ENCODE data around the gene MTMR11.
"Not testable (repeated sequence)": the region's sequence is repeated elsewhere in the genome, so short reads cannot be mapped to it uniquely, and the experiment has no call there.

Gene MTMR11

GRCh38 chr1:149899460-149900284 is 37.0 kb downstream of the MTMR11 start, which contains the start of gene BOLA1:
Gene BOLA1, plus strand, starts transcription at chr1:149899568. Its CDS starts 492 bp downstream, at chr1:149900060.
- DNase-seq (ENCODE audit: low read depth): no peak

GRCh38 chr1:149896575-149896974 is 40.1 kb downstream of the MTMR11 start:
- no peak for DNase-seq (ENCODE audit: low read depth)

GRCh38 chr1:149888999-149889289 is 47.7 kb downstream of the MTMR11 start:
- DNase-seq (ENCODE audit: low read depth): no peak

- no peak for DNase-seq (ENCODE audit: low read depth)
Measured at GRCh38 chr1:149888247-149888998, 48.3 kb downstream of the MTMR11 start.

- peak; percentile 97 for DNase-seq (ENCODE audit: low read depth)
Measured at GRCh38 chr1:149887456-149888246, 49.0 kb downstream of the MTMR11 start.

- DNase-seq (ENCODE audit: low read depth): not testable (repeated sequence)
Measured at GRCh38 chr1:149887196-149887455, 49.6 kb downstream of the MTMR11 start.

GRCh38 chr1:149886396-149887195 is 50.1 kb downstream of the MTMR11 start:
- peak; percentile 99 for DNase-seq (ENCODE audit: low read depth)

GRCh38 chr1:149886121-149886395 is 50.6 kb downstream of the MTMR11 start:
- DNase-seq (ENCODE audit: low read depth): not testable (repeated sequence)

- no peak for DNase-seq (ENCODE audit: low read depth)
Measured at GRCh38 chr1:149885339-149886120, 51.1 kb downstream of the MTMR11 start.

GRCh38 chr1:149884433-149885338 is 52.0 kb downstream of the MTMR11 start:
- no peak for DNase-seq (ENCODE audit: low read depth)

- DNase-seq (ENCODE audit: low read depth): no peak
Measured at GRCh38 chr1:149883598-149884247, 53.0 kb downstream of the MTMR11 start.

- DNase-seq (ENCODE audit: low read depth): no peak
Measured at GRCh38 chr1:149881876-149882275, 54.8 kb downstream of the MTMR11 start.

GRCh38 chr1:149879556-149879955 is 57.1 kb downstream of the MTMR11 start:
- no peak for DNase-seq (ENCODE audit: low read depth)

Measured in non-pigmented ciliary epithelial cell (primary cell).